Fibroblast of skin of right biceps (primary cell): ENCODE data around the gene MIA2.
"Not testable (repeated sequence)": the region's sequence is repeated elsewhere in the genome, so short reads cannot be mapped to it uniquely, and the experiment has no call there.

Experiments used
- DNase-seq: peaks from one replicate; pipeline ENCODE4 v3.0.0-alpha.2; 2013

Gene MIA2, protein sequence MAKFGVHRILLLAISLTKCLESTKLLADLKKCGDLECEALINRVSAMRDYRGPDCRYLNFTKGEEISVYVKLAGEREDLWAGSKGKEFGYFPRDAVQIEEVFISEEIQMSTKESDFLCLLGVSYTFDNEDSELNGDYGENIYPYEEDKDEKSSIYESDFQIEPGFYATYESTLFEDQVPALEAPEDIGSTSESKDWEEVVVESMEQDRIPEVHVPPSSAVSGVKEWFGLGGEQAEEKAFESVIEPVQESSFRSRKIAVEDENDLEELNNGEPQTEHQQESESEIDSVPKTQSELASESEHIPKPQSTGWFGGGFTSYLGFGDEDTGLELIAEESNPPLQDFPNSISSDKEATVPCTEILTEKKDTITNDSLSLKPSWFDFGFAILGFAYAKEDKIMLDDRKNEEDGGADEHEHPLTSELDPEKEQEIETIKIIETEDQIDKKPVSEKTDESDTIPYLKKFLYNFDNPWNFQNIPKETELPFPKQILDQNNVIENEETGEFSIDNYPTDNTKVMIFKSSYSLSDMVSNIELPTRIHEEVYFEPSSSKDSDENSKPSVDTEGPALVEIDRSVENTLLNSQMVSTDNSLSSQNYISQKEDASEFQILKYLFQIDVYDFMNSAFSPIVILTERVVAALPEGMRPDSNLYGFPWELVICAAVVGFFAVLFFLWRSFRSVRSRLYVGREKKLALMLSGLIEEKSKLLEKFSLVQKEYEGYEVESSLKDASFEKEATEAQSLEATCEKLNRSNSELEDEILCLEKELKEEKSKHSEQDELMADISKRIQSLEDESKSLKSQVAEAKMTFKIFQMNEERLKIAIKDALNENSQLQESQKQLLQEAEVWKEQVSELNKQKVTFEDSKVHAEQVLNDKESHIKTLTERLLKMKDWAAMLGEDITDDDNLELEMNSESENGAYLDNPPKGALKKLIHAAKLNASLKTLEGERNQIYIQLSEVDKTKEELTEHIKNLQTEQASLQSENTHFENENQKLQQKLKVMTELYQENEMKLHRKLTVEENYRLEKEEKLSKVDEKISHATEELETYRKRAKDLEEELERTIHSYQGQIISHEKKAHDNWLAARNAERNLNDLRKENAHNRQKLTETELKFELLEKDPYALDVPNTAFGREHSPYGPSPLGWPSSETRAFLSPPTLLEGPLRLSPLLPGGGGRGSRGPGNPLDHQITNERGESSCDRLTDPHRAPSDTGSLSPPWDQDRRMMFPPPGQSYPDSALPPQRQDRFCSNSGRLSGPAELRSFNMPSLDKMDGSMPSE (N-terminal part only)

DNA sequence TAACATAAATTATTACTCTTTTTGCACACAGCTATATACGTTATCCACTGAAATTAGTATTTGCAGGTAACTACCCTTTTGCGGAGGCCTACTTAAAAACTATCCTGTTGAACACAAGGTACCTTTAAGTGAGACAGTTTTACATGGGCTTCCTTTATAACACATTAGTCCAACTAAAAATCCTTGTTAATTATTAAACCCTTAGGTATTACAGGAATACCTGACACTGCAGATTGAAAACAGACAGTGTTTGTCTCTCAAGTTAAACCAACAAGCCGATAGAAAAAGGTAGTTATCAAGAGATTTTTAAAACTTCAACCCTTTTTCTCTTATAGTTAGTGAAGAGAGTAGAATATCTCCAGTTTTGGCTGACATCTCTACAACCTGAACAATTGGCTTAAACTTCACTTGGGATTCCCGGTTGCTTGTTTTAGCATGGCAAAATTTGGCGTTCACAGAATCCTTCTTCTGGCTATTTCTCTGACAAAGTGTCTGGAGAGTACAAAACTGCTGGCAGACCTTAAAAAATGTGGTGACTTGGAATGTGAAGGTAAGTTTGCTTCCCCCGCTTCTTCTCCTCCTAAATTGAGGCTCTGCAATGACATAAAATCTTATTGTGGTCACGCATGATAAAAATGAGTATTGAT is at the start of gene MIA2:
TSS of gene MIA2 (plus strand) at position 236 of the 647 bp plus-strand sequence. CDS start at position 436, 200 bp downstream.
- DNase-seq: no peak

DNA sequence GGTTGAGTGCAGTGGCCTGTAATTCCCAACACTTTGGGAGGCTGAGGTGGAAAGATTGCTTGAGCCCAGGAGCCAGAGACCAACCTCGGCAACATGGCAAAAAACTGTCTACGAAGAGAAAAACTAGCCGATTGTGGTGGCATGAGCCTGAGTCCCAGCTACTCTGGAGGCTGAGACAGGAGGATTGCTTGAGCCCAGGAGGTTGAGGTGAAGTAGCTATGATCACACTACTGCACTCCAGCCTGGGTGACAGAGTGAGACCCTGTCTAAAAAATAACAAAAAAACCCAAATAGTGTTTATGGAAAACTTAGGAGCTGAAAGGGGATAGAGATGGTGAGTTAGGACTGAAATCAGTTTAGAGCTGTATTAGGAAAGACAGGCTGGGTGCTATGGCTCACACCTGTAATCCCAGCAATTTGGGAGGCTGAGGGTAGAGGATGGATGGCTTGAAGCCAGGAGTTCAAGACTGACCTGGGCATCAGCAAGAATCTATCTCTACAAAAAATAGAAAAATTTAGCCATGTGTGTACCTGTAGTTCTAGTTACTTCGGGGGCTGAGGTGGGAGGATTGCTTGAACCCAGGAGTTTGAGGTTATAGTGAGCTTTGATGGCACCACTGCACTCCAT is 49.0 kb upstream of the MIA2 start:
- DNase-seq: no peak

DNA sequence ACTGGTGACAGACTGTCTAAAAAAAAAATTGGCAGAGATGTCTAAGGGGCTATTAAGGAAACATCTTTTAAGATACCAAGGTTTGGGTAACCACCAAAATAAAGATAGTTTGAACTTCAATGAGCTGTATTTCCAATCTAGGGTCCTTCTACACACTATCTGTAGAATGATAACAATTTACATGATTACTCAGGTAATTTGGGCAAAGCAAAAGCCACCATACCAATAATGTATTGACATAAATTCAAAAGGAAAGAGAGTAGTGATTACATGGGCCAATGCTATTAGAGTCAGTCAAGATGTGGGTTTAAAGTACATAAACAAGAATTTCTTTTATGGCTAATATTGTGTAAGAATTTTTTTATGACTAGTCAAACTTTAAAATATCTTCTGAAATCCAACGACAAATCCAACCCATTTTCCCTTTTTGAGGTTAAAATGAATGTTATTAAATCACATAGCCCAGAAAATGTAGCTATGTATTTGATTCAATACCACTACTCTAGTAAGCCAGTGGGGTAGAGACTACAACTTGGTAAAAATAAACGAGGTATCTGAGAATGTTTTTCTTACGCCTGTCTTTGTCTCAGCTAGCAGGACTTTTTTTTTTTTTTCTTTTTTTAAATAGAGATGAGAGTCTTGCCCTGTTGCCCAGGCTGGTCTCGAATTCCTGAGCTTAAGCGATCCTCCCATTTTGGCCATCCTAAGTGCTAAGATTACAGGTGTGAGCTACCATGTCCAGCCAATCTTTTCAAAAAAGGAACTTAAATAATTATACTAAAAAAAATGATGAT is 48.3 kb upstream of the MIA2 start:
- DNase-seq: no peak

DNA sequence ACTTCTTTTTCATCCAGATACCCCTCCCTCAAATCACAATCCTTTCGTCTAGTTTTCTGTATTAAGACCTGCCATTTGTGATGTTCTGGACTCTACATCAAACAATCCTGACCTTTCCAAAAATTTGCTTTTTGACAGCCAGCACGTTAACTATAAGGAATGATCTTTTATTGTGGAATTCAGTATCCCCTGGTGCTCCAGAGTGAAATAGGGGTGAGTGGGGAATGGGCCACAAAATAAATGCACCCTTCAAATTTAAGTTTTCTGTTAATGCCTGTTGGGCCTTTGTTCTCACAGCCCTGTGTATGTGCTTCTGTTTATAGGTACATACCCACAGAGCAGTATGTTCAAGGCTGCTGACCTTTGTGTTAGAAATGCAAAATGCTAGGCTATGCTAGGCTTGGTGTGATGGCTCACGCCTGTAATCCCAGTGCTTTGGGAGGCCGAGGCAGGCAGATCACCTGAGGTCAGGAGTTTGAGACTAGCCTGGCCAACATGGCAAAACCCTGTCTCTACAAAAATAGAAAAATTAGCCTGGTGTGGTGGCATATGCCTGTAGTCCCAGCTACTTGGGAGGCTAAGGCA is 46.7 kb upstream of the MIA2 start:
- no peak for DNase-seq

DNA sequence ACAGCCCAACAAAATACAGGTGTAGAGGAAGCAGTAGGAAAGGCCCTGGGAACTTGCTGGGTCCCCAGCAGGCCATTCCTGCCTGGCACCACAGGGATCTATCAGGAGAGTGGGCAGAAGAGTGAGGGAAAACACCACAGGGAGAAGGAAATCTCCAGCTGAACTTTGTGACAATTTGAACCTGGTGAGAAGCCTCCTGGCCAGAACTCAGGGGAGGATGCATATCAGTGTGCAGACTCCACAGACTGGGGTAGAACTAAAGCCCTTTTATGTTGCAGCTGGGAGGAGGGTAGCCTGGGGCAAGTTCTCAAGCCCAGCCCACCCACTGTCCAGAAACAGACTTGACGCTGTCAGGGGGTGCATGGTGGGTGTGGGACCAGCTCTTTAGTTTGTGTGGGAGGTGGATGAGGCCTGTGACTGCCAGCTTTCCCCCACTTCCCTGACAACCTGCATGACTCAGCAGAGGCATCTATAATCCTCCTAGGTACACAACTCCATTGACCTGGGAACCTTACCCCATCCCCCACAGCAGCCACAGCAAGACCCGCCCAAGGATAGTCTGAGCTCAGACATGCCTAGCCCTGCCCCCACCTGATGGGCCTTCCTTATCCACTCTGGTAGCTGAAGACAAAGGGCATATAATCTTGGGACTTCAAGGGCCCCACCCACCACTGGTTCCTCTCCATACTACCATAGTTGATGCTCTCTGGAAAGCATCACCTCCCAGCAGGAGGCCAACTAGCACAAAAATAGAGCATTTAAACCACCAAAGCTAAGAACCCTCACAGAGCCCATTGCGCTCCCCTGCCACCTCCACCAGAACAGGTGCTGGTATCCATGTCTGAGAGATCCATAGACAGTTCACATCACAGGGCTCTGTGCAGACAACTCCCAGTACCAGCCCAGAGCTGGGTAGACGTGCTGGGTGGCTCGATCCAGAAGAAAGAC is 29.8 kb upstream of the MIA2 start:
- DNase-seq: no peak

DNA sequence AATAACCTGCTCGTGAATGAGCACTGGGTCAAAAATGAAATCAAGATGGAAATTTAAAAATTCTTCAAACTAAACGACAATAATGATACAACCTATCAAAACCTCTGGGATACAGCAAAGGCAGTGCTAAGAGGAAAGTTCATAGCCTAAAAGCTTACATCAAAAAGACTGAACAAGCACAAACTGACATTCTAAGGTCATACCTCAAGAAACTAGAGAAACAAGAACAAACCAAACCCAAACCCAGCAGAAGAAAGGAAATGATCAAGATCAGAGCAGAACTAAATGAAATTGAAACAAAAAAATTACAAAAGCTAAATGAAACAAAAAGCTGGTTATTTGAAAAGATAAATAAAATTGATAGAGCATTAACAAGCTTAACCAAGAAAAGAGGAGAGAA is 26.3 kb upstream of the MIA2 start:
- DNase-seq: not testable (repeated sequence)

DNA sequence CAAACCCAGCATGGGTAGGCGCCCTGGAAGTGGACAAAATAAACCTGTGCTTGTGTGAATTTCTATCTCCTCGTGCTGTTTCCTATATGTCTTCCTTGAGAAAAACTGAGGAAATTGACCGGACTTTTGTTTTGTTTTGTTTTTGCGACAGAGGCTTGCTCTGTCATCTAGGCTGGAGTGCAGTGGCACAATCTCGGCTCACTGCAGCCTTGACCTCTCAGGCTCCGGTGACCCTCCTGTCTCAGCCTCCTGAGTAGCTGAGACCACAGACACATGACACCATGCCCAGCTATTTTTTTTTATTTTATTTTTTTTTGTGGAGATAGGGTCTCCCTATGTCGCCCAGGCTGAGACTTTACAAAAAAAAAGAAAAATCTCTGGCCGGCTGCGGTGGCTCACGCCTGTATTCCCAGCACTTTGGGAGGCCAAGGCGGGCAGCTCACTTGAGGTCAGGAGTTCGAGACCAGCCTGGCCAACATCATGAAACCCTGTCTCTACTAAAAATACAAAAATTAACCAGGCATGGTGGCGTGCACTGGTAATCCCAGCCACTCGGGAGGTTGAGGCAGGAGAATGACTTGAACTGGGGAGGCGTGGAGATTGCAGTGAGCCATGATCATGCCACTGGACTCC is 22.5 kb upstream of the MIA2 start:
- no peak for DNase-seq

DNA sequence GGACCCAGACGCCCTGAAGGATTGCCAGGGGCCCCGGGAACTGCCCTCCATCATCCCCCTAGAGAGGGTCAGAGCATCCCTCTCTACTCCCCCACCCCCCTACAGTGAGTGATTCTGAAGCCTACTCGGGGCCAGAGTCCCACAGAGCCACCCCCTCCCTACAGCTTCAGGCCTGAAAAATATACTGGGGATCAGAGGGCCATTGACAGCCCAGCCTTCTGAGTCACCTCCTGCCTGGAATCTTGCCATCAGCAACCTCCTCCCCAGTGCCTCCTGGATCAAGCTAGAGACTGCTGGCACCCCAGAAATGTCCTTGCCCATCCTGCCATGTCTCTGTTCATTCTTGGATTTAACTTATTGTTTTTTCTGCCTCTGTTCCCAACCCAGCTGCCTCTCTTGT is 21.7 kb upstream of the MIA2 start:
- peak; percentile 19 for DNase-seq

DNA sequence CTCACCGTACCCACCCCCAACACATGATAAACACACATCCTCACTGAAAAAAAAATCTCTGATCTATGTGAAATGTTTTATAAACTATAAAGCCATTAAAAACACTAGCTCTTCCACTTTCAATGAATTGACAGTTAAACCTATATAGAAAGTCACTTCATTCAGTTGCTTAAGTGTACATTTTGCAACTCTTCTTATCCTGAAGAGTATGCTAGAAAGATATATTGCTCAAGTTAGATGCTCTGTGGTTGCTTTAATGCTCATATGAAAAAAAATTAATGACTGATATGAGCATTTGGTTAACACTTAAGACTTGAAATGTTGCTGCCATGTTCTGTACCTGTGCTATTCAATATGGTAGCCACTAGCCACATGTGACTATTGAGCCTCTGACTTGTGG is 21.0 kb upstream of the MIA2 start:
- DNase-seq: no peak

DNA sequence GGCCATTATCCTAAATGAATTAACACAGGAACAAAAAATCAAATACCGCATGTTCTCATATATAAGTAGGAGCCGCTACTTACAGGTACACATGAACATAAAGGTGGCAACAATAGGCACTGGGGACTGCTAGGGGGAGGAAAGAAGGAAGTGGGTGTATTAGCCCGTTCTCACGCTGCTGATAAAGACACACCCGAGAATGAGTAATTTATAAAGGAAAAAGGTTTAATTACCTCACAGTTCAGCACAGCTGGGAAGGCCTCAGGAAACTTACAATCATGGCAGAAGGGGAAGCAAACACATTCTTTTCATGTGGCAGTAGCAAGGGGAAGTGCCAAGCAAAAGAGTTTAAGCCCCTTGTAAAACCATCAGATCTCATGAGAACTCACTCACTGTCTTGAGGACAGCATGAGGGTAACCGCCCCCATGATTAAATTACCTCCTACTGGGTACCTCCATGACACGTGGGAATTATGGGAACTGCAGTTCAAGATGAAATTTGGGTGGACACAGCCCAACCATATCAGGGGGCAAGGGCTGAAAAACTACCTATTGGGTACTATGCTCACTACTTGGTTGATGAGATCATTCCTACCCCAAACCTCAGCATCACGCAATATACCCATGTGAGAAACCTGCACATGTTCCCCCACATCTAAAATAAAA is 16.4 kb upstream of the MIA2 start:
- DNase-seq: no peak

DNA sequence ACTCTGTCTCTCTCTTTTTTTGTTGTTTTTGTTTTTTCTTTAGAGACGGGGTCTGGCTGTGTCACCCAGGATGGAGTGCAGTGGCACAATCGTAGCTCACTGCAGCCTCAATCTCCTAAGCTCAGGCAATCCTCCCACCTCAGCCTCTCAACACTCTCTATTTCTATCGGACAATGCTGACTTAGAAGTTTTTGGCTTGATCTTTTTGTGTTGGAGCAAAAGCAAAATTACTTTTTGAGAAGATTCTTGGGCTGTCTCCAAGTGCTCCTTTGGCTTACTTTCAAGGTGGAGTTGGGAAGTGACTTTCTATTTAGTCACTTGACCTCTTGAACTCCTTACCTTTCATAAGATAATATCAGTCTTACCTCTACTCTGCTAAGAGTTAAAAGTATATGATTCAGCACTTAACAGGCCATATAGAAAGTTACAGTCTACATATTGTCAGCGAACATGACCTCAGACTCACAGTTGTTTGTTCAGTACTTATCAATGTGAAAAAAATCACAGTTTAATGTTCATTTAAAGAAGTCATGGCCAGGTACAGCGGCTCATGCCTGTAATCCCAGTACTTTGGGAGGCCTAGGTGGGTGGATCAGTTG is 15.4 kb upstream of the MIA2 start:
- DNase-seq: peak; percentile 59

DNA sequence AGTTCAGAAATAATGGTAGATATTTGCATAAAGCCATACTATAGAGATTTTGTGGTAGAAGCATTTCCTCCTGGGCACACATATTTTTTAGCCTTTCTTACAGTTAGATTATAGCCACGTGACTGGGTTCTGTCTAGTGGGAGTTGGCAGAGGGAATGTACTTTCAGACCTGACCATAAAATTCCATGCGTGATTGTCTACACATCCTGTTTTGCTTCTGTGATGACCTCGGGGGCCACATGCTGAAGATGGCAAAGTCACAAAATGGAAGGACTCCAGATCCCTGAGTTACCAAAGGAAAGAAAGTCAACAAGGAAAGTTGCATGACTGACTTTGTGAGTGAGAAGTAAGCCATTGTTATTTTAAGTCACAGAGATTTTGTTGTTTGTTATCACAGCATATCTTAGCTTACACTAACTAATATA is 14.6 kb upstream of the MIA2 start:
- peak; percentile 38 for DNase-seq

DNA sequence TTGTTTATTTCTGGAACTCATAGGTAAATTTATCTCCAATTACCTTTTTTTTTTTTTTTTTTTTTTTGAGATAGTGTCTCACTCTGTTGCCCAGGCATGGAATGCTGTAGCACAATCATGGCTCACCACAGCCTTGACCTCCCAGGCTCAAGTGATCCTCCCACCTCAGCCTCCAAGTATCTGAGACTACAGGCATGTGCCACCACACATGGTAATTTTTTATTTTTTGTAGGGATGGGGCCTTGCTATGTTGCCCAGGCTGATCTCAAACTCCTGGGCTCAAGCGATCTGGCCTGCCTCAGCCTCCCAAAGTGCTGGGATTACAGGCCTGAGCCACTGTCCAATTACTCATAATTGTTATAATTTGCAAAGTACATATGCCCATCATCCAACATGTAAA is 13.2 kb upstream of the MIA2 start:
- not testable (repeated sequence) for DNase-seq

DNA sequence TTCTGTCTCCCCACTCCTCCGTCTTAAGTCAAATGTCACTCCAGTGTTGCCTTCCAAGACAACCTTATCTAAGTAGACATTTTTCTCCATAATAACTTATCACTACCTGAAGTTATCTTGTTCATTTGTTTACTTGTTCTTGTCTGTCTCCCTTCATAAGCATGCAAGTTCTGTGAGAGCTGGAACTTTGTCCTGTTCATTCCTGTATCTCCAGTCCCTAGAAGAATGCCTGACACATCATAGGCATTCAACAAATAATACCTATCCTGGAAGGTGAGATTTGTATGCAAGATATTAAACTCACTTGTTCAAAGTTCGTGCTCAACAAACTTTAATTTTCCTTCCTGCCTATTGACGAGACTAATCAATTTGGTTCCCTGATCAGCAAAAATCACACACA is 5.7 kb upstream of the MIA2 start:
- DNase-seq: no peak

DNA sequence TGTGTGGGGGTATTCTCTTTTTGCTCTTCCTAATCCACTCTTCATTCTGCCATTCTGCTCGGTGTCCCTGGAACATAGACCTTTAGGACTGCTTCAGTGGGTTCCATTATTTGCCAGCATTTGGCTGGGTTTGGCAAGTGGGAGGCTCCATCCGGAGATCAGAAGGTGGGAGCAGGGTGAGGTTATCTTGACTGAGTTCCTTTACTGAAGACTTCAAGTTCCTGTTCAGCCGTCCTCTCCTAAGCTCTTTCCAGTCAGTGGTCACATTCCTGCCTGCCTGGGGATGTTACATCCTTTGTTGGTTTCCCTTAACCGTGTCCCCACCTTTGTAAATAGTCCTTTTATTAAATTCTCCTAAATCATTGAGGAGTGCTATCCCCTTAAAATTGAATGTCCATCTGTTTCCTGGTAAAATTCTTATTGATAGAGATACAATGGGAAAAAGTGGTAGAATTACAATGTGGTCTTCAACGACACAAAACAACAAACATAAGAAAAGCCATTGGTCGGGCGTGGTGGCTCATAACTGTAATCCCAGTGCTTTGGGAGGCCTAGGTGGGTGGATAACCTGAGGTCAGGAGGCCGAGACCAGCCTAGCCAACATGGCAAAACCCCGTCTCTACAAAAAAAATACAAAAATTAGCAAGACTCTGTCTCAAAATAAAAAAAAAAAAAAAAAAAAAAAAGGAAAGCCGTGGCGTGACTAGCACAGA is 5.0 kb upstream of the MIA2 start:
- DNase-seq: no peak

DNA sequence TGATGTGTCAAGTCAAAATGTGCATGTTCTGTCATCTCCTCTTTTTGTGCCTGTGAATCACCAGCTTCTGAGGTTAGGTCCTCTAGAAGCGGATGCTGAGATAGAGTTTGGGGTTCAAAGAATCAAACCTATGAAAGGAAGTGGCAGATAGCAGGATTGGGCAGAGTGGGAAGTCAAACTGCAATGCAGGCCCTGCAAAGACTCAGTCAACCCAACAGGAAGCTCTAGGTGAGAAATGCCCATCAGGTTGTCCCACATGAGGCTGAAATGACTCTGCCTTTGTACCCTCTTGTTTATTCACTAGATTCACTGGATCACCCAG is 4.5 kb upstream of the MIA2 start:
- peak; percentile 44 for DNase-seq

DNA sequence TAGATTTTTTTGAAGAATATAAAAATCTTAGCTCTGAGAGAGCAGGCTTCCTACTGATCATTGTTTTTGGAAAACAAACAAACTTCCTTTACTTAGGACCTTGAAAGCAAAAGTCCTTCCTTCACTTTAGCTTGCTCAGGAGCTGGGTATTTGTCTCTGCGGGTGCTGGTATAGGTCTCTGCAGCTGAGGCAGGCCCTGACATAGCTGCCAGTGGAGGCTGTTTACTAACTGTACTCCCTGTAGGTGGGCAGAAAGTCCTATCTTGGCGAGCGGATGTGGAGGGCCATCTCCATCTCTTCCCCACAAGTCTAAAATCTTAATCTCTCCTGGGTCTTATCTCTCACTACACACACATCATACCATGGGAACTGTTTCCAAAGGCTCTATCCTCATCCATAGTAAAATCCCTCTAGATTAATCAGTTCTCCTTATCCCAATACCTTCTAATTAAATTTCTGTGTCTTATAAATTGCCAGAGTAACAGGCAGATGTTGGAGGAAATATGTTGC is 4.1 kb upstream of the MIA2 start:
- DNase-seq: no peak
